Activated CD4-positive, alpha-beta T cell treated with anti-CD3 and anti-CD28 coated beads for 4 hours (primary cell): ENCODE measurements around the gene DNAH10.

ENCODE experiments used
- DNase-seq, 2 donors: peaks; one replicate each; pipeline ENCODE4 v3.0.0-alpha.2; 2020

DNAH10 gene

DNA sequence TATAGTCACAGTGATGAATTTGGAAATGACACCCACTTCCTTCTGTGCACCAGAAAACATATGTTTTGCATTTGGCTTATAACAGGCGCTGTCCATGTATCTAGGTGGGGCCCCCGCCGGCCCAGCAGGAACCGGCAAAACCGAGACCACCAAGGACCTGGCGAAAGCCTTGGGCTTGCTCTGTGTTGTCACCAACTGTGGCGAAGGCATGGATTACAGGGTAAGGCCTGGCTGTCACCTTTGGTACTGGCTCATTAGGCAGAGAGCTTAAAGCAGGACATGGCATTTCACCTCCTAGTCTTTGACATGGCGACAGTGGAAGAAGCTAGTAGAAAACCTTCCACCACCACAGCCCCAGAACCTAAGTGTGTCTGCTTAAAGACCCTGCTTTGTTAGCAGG is 85.8 kb downstream of the DNAH10 start:
- DNase-seq: no peak

DNA sequence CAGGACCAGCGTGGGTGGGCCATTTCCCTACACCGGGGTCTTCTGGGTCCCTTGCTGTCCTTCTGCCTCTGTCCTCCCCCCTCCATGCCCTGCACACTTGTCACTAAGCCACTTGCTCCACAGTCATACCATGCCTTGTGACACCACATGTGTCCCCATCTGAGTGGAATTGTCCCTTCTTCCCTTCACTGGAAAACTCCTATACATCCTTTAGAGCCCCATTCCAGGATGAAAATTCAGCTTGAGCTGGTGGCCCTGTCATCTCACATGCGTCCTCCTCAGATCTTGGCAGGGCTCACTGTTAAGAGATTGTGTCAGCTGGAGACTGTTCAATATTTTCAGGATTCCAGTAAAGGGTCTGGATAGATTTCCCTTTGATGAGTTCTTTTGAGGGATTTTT is 87.4 kb downstream of the DNAH10 start:
- no peak for DNase-seq

DNA sequence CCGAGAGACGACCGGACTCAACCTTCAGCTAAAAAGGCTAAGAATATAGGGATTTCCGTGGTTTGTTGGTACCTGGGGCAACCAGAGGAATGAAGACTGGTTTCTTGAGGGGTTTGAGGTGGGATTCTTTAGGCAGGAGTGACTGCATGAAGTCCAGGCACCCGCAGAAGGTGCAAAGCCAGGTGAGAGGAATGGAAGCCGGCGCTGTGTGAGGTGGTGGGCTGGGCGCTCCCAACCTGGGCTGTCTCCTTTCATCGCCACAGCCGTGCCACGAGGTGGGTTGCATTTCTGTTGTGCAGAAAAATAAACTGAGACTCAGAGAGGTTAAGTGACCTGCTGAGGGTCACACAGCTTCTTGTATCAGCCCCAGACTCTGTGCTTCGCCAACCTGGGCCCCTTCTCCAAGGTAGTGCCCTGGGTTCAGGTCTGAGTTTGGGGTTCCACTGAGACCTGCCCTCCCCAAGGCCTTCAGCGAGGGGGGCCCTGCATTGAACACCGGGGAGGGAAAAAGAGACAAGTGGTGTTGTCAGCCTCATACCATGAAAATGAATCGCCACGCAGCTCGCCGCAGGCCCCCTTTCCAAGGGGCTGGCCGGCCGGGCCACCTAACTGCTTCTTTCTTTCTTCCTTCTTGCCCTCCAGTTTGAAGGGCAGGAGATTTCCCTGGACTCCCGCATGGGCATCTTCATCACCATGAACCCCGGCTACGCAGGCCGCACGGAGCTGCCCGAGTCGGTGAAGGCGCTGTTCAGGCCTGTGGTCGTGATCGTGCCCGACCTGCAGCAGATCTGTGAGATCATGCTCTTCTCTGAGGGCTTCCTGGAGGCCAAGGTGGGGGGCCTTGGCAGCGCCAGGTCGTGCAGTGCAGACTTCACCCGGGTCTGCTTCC is 88.4 kb downstream of the DNAH10 start:
- no peak for DNase-seq

DNA sequence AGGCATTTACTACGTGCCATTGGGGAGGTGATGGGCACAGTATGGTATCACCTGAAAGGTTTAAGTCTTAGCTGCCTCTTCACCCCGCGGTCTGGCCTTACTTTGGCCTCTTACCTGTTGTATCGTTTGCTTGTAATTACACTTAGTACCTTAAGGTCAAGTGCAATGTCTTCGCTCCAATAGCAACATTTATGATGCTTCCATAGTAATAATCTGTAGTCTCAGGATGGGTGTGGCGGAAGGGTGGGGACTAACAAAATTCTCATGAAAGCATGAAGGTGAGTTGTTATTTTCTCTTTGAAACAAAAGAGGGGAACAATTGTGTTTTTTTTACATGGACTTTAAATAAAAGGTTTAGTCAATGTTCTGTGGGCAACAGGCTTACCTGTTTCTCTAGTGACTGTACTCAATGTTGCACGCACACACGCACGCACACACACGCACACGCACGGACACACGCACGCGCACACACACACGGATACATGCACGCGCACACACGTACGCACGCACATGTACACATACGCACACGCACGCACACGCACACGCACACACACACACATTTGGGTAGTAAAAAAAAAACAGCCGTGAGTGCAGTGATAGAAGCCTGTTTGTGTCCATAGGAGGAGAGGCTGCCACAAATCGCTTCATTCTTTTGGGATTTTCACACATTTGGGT is 91.4 kb downstream of the DNAH10 start:
- no peak for DNase-seq

DNA sequence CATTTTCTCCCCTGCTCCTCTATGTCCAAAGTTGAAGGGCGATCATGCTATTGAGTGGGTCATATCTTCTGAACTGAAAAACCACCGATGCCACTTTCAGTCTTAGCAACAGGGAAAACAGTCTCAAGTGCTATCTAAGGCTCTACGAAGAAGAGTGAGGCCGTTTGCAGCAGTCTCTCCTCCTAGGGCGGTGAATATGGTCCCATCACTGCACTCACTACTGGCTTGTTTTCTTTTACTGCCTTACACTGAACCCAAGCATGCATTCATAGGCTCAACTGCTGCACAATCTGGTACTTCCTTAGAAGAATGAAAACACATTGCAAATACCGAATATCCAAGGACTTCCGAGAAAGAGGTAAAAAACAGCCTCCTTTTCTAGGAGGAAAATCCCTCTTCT is 92.1 kb downstream of the DNAH10 start:
- no peak for DNase-seq

DNA sequence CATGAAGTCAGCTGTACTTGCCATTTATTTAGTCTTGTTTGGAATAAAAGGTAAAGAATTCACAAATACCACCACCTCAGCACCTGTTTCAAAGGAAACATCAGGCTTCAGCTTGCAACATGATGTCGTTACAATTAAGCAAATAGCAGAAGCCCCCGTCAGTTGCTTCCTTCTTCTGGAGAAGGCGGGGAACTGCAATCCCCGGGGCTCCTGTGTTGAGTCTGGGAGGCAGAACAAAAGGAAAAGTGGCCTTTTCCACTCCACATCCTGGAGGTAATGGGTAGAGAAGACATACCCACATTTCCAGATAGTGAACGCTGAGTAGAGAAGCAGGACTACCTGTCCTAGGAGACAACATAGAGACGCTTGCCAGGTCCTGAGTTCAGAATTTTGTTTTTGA is 92.8 kb downstream of the DNAH10 start:
- DNase-seq: no peak

DNA sequence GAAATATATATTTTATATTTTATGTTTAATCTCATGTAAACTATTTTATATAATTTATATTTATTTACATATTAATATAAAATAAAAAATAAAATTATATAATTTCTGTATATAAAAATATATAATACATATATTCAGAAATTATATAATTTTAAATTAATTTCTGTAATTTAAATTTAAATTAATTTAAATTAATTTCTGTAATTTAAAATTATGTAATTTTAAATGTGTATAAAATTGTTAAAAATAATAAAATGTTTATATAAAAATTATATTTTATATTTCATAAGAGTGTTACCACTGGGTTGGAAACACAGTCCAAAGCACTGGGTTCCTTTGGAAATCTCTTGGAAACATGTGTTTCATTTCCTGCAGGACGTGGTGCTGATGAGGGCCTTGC is 94.6 kb downstream of the DNAH10 start:
- DNase-seq: no peak

DNA sequence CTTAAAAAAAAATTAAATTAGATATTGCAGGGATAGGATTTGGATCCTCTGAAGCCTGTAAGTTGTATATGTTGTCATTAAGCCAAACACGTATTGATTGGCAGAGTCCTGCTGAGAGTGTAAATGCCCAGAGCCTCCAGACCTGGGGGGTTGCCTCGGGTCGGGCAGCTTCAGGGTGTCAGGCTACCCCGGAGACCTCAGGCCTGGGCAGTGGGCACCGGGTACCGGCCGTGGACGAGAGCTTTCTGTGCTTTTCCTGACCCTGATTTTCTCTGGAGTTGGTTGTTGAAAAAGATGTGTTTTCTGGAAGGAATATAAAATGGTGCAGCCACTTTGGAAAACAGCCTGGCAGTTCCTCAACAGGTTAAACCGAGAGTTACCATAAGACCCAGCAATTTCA is 96.1 kb downstream of the DNAH10 start:
- no peak for DNase-seq

DNA sequence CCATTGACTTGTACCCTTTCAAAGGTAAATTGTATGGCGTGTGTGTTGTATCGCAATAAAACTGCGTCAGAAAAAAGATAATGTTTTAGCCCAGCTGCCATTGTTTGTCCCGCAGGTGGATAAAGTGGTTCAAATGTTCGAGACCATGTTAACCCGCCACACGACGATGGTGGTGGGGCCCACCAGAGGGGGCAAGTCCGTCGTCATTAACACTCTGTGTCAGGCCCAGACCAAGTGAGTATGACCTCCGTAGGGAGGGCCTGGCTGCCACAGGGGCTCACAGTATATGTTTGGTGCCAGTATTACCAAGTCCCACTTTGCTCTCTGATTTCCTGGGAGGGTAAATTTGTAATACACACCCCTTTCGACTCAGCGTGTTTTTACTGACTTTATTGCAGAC is 96.9 kb downstream of the DNAH10 start:
- no peak for DNase-seq

DNA sequence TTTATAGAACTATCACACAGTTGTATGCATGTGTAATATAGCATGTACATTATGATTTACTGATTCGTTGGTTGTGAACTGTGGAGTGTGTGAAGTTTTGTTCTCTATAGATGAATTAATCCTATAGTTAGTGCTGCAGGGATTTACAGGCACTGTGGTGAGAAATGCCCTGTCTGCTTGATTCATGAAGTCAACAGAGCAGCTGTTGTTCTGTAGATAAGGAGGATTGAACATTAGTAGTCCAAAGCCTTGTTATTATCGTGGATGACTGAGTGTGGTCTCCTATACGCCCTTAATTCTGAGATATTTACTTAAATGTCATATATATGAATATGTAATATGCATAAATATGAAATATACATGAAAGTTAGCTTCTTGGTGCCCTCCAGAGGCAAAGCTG is 98.3 kb downstream of the DNAH10 start:
- no peak for DNase-seq

DNA sequence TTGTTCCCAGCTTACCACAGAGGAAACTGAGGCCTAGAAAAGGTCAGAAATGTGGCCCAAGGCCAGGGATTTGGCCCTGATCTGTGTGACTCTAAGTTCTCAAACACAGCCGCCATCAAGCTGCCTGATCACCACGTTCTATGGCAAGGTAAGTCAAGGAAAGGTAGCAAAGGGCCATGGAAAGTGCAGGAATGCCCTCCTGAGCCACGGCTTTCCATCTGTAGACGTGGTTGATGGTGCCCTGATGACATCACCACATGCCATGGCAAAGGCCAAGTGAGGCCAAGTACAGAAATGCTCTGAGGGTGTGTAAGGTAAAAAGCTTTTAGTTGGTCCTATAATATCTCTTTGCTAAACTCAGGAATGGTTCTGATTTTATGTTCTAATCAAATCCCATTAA is 99.3 kb downstream of the DNAH10 start:
- DNase-seq: no peak

DNA sequence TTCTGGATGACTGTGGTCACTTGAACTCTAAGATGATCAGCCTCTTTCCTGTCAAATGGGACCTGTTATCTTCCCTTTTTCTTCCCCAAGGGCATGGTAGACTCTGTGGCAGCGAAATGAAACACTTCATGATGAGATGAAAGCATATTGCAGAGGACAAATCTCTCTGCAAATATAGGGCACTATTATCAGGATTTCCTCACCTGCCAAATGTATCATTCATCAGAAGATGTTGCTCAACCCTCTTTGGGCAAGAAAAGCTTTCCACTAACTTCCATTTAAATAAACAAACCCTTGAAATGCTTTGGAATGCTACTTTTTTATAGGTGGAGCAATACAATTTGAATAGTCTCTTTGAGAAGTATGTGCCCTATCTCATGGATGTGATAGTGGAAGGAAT is 105.0 kb downstream of the DNAH10 start:
- DNase-seq: no peak

DNA sequence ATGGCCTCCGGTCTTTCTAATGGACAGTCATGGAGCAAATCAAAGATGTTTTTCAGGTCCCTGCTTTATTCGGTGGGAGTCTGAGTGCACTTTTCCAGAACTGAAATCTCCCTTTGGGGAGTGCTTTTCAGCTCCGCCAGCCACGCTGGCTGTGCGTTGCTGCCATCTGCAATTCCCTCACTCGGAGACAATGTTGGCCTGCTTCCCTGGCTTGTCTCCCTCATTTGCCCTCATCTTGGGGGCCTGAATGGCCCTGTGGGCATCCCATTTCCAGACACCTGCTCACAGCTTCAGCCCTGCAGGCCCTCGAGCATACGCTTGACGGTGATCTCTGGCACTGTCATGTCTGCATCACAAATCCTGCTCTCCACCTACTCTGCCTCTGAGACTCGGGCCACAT is 106.7 kb downstream of the DNAH10 start:
- DNase-seq: no peak

DNA sequence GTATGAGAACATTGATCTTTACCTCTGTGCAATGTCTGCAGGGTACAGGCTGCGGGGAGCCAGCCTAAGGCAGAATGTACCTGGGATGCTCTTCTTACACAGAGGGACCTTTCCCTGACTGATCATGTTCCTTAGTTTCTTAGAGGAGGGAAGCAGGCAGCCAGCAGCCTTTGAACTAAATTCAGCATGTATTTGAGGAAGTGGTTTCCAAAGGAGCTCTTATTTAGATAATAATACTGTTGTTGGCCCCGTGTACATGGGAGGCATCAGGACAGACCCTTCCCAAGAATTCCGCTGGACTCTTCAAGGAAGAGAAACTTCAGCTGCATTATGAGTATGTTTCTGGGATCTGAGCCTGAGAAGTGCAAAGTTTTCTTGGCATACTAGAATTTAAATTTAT is 111.7 kb downstream of the DNAH10 start:
- DNase-seq: no peak

DNA sequence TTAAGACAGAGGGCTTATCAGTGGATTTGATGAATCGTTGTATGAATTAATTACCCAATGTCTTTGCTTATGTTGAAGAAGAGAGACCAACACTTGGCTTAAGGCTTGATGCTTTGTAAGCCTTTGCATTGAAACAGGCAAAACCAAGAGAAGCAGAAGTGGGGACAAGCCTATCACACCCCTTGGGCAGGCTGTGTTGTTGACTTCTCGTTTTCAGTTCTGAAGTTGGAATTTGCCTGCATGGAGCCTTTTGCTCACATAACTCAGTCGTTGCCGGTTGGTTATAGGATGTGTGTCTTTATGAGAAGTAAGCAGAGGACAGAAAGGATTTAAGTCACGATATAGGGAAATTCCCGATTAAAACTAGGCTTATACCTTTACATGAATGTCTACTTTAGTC is 115.9 kb downstream of the DNAH10 start:
- no peak for DNase-seq

DNA sequence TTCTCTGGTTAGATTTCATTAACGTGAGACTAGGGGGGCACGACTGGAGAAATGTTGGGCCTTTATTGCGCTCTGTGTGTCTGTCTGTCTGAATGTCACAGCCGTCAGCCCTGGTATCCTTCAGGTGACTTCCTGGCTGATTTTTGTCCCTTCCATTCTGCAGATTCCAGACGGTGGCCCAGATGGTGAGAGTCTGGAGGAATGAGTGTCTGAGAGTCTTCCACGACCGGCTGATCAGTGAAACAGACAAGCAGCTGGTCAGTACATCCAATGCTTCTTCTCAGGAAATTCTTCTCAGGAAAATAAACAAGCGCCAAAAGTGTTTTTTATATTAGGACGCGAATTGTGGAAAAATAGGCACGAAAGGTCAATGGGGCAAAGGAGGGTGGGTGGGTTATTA is 117.0 kb downstream of the DNAH10 start:
- DNase-seq: no peak

DNA sequence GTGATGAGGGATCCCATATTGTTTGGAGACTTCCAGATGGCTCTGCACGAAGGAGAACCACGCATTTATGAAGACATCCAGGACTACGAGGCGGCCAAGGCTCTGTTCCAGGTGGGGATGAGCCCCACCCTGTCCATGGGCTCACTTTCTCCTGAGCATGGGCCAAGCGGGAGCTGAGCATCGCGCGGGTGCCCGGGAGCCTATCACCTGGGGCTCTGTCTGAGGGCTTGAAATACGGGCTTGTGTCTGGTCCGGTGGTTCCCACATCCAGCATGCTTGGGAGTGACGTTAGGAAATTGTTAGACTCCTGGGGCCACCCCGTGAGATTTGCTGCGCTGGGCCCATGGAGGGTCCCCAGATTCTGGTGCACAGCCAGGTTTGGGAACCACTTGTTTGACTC is 117.6 kb downstream of the DNAH10 start:
- no peak for DNase-seq

DNA sequence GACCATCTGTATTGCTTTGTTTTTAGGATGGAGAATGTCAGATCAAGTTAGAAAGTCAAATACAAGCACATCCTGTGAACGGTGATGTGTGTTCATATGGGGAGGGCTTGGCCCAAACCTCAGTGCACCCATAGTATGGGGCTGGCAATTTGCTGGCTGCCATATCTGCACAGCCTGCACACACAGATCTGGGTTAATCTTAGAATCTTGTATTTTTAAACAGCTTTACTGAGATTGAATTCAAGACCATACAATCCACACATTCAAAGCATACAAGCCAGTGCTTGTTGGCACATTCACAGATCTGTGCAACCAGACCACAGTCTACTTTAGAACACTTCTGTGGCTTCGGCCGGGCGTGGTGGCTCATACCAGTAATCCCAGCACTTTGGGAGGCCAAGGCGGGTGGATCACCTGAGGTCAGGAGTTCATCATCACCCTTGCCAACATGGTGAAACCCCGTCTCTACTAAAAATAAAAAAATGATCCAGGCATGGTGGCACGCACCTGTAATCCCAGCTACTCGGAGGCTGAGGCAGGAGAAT is 120.1 kb downstream of the DNAH10 start:
- no peak for DNase-seq

DNA sequence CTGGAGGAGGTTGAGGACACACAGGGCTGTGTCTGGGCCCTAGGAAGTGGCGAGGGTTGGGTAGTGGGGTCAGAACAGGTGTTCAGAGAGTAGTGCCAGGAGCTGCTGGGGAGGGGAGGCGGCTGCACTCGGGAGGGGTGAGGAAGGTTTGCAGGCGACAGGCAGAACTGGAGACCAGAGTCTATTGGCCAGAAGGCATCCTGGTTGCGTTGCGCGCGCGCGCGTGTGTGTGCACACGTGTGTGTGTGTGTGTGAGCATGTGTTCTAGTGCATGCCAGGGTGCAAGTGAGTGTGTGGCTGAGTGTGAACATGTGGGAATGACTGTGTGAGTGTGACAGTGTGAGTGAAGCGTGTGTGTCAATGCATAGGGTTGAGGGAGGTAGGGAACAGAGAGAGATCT is 124.2 kb downstream of the DNAH10 start:
- no peak for DNase-seq

DNA sequence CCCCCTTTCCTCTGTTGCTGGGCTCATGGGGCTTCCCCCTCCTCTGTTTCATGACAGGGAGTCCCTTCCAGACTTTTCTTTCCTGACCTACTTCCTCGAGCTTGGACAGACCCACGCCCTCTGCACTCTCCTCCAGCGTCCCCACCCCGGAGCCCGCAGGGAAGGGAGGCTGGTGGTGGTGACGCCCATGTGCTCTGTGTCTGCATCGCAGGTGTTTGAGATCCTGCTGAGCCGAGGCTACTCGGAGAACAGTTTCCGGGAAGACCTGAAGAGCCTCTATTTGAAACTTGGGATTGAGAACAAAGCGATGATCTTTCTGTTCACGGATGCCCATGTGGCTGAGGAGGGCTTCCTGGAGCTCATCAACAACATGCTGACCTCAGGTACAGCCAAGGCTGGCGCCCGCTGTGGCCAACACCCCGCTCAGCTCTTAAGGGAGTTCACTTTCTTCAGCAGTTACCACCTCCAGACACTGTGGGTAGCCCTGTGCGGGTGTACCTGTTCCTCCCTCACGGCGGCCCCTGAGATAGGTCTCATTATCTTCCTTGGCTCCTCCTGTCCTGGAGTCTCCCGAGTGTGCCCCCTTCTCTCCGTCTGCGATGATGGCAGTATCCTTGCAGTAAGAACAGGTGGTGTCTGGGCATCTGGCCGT is 125.0 kb downstream of the DNAH10 start:
- no peak for DNase-seq

DNA sequence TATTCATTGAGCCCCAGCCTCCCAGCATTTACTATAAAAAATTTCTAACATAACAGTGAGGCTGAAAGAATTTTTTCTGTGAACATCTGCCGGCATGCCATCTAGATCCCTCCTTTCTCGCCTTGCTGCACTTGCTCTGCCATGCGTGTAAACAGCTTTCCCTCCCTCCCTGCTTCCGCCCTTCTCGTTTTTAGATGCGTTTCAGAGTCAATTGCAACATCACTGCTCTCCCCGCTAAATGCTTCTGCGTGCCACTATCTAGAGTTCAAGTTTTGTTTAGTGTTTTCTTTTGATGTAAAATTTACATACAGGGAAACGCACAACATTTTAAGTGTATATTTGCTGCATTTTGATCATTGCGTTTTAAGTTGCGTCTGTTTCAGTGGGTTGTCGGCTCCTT is 126.9 kb downstream of the DNAH10 start:
- DNase-seq: no peak

DNA sequence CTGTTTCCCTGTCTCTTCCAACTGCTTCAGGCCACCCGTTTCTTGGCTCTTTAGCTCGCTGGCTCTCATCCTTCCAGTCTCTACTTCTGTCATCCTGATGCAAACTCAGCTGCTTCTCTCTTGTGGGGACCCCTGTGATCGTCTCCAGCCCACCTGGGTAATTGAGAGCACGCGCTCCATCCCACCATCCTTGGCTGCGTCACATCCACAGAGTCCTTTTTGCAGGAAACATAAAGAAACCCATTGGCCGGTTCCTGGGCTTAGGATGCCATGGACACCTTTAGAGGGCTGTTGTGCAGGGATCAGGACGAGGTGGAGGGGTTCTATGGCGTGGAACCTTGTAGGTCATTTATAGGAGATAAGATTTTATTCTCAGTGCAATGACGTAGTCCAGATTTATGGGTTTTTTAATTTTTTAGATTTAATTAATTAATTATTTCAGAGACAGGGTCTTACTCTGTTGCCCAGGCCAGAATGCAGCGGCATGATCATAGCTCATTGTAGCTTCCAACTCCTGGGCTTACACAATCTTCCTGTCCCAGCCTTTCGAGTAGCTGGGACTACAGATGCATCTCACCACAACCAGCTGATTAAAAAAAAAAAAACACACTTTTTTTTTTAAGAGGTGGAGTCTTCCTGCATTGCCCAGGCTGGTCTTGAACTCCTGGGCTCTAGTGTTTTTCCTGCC is 127.9 kb downstream of the DNAH10 start:
- DNase-seq: no peak

DNA sequence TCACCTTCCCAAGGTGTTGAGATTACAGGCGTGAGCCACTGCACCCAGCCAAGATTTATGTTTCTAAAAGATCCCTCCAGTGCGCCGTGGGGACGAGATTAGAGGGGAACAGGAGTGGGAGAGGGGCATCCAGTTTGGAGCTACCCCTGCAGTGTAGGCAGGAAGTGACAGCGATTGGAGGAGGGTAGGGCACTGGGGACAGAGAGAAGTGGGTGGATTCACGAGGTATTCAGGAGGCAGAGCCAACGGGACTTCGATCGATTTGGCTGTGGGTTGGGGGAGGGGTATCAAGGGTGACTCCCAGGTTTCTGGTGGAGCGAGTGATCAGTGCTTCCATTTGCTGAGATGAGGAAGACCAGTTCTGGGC is 128.4 kb downstream of the DNAH10 start:
- DNase-seq: no peak
